HCT116 (cell line): ENCODE measurements around the gene SYCP3. TPM values are rescaled to one million over a fixed set of nuclear protein-coding genes. Genes with fewer than 3 reads are reported as not detected.

ENCODE experiments used
- ATAC-seq: fragments of 200-7000 bp; cut with Tn5 transposase; 2 replicates; pipeline ENCODE4 v1.9.1; 2020; ENCODE audit warnings: mild to moderate bottlenecking, moderate library complexity
- BruUV-seq: library from RNA; stranded (reverse); fragments of 400-500 nt; replicated peaks from 2 replicates; lab custom pipeline; 2021; lab: Mats Ljungman, UMichigan
- CTCF ChIA-PET: fragments of 300-600 bp; sonication (Branson Sonifier 250); formaldehyde crosslinking; loops from one replicate; lab custom pipeline; 2021; ENCODE audit warnings: antibody characterized with exemption; lab: Charles Lee
- POLR2A ChIA-PET: fragments of 300-600, 350-600 bp; sonication (Branson Sonifier 250); formaldehyde crosslinking; loops from one replicate; lab custom pipeline; 2021; ENCODE audit warnings: antibody characterized with exemption; lab: Charles Lee
- RAD21 ChIA-PET, 2 experiments: fragments of 300-600 bp; sonication (Branson Sonifier 250); formaldehyde crosslinking; loops; one replicate each; lab custom pipeline; 2023; ENCODE audit warnings: low total read pairs in 2 of 2; ENCODE audit not compliant: uncharacterized antibody in 2 of 2, unreplicated experiment in 2 of 2, low non-redundant PET in 1 of 2; lab: Charles Lee
- DNase-seq: peaks from one replicate; pipeline ENCODE4 v3.0.0-alpha.2; 2010; ENCODE audit warnings: low read depth, low spot score
- H2AFZ ChIP-seq: fragments of 200-600 bp; shearing (Covaris generic), sonication (generic); 2 replicates; pipeline ENCODE4 v1.6.1; 2017; ENCODE audit warnings: low read depth, mixed run types, mixed read lengths, antibody characterized with exemption, low read length; ENCODE audit not compliant: poor library complexity, severe bottlenecking
- H3K27ac ChIP-seq: 2 replicates; pipeline ENCODE4 v1.5.1; 2012; ENCODE audit warnings: low read depth, low read length
- H3K27me3 ChIP-seq: fragments of 200-600 bp; sonication (generic); 2 replicates; pipeline ENCODE4 v1.6.1; 2016; ENCODE audit warnings: mixed run types, low read length, mixed read lengths; ENCODE audit not compliant: insufficient read depth
- H3K36me3 ChIP-seq, 2 experiments: fragments of 200-500 bp in 1 of 2; fragments of 200-600 bp in 1 of 2; sonication (Bioruptor generic) in 1 of 2; sonication (generic) in 1 of 2; 2 replicates each; pipeline versions ENCODE4 v1.5.1 to v1.6.1; 2014 to 2016; ENCODE audit warnings: low read length in 2 of 2, inconsistent platforms in 1 of 2, mixed read lengths in 1 of 2, mixed run types in 1 of 2; ENCODE audit not compliant: insufficient read depth in 2 of 2, control insufficient read depth in 1 of 2
- H3K4me1 ChIP-seq, 2 experiments: fragments of 200-600 bp in 1 of 2; sonication (generic) in 1 of 2; 2 replicates each; pipeline versions ENCODE4 v1.5.1 to v1.6.1; 2012 to 2017; ENCODE audit warnings: low read length in 2 of 2, inconsistent platforms in 1 of 2, mild to moderate bottlenecking in 1 of 2, mixed read lengths in 1 of 2, mixed run types in 1 of 2, moderate library complexity in 1 of 2; ENCODE audit not compliant: insufficient read depth in 2 of 2, control insufficient read depth in 1 of 2
- H3K4me2 ChIP-seq: fragments of 200-600 bp; sonication (generic); 2 replicates; pipeline ENCODE4 v1.6.1; 2017; ENCODE audit warnings: mixed run types, low read length, mixed read lengths
- H3K4me3 ChIP-seq, 2 experiments: fragments of 200-600 bp in 1 of 2; sonication (generic) in 1 of 2; replicated peaks in 1 of 2; 2 replicates each; pipeline ENCODE4 v1.5.1; 2011 to 2016; ENCODE audit warnings: low read length in 2 of 2, control low read depth in 1 of 2, low read depth in 1 of 2, mild to moderate bottlenecking in 1 of 2, mixed read lengths in 1 of 2, mixed run types in 1 of 2
- H3K79me2 ChIP-seq: fragments of 200-600 bp; sonication (generic); 2 replicates; pipeline ENCODE4 v1.6.1; 2017; ENCODE audit warnings: mild to moderate bottlenecking, mixed run types, low read length, moderate library complexity, mixed read lengths; ENCODE audit not compliant: insufficient read depth
- H3K9ac ChIP-seq: fragments of 200-600 bp; sonication (generic); 2 replicates; pipeline ENCODE4 v1.6.1; 2016; ENCODE audit warnings: low read length, mixed read lengths
- H3K9me2 ChIP-seq: fragments of 200-600 bp; sonication (generic), shearing (Covaris generic); 2 replicates; pipeline ENCODE4 v1.6.1; 2017; ENCODE audit warnings: mixed run types, mild to moderate bottlenecking, moderate library complexity; ENCODE audit not compliant: insufficient read depth
- H3K9me3 ChIP-seq, 2 experiments: fragments of 200-500 bp in 1 of 2; fragments of 200-600 bp in 1 of 2; sonication (Bioruptor generic) in 1 of 2; sonication (generic) in 1 of 2; 2 replicates each; pipeline ENCODE4 v1.6.1; 2014 to 2017; ENCODE audit warnings: low read length in 2 of 2, mixed read lengths in 2 of 2, inconsistent platforms in 1 of 2, low read depth in 1 of 2, mild to moderate bottlenecking in 1 of 2, mixed run types in 1 of 2, moderate library complexity in 1 of 2; ENCODE audit not compliant: control insufficient read depth in 1 of 2, insufficient read depth in 1 of 2
- H4K20me1 ChIP-seq: fragments of 200-600 bp; sonication (generic), shearing (Covaris generic); 2 replicates; pipeline ENCODE4 v1.6.1; 2017; ENCODE audit warnings: mixed run types, mild to moderate bottlenecking, moderate library complexity; ENCODE audit not compliant: insufficient read depth
- CBX3 ChIP-seq: IDR thresholded peaks from 2 replicates; pipeline ENCODE4 v1.6.1; 2012; ENCODE audit warnings: low read depth
- EGR1 ChIP-seq: IDR thresholded peaks from 2 replicates; pipeline ENCODE4 v1.6.1; 2012; ENCODE audit warnings: low read depth
- ELF1 ChIP-seq: IDR thresholded peaks from 2 replicates; pipeline ENCODE4 v1.6.1; 2012; ENCODE audit warnings: low read depth, borderline replicate concordance
- EZH2 ChIP-seq: fragments of 200-600 bp; sonication (generic); IDR thresholded peaks from 2 replicates; pipeline ENCODE4 v1.6.1; 2017; ENCODE audit warnings: antibody characterized with exemption, mixed run types
- EZH2phosphoT487 ChIP-seq: fragments of 200-600 bp; IDR thresholded peaks from 2 replicates; pipeline ENCODE4 v1.6.1; 2018; ENCODE audit warnings: antibody characterized with exemption, borderline replicate concordance
- FOSL1 ChIP-seq: IDR thresholded peaks from 2 replicates; pipeline ENCODE4 v1.6.1; 2012; ENCODE audit warnings: low read depth
- RAD21 ChIP-seq: IDR thresholded peaks from 2 replicates; pipeline ENCODE4 v1.6.1; 2012; ENCODE audit warnings: low read depth, mild to moderate bottlenecking
- SP1 ChIP-seq: IDR thresholded peaks from 2 replicates; pipeline ENCODE4 v1.6.1; 2012; ENCODE audit warnings: low read depth
- SRF ChIP-seq: IDR thresholded peaks from 2 replicates; pipeline ENCODE4 v1.6.1; 2012; ENCODE audit warnings: low read depth
- TCF7L2 ChIP-seq: IDR thresholded peaks from 2 replicates; pipeline ENCODE4 v1.7.0; 2011; ENCODE audit warnings: borderline replicate concordance, inconsistent platforms; ENCODE audit not compliant: insufficient read depth, insufficient read length; ENCODE audit errors: extremely low read depth
- YY1 ChIP-seq: IDR thresholded peaks from 2 replicates; pipeline ENCODE4 v1.6.1; 2011; ENCODE audit warnings: low read length, low read depth, moderate library complexity, mild to moderate bottlenecking; ENCODE audit not compliant: insufficient replicate concordance; ENCODE audit errors: extremely low read depth
- ZFX ChIP-seq: fragments of 450-650 bp; IDR thresholded peaks from 2 replicates; pipeline ENCODE4 v1.6.1; 2017
- intact Hi-C: fragments of 100-400 bp; cut with micrococcal nuclease; formaldehyde crosslinking; loops from 2 replicates; pipeline ENCODE4 v1.10.0; 2022
- total RNA-seq: library from RNA; stranded (reverse); gene quantifications from one replicate; pipeline ENCODE4 v1.2.1, GENCODE V29; 2021; ENCODE audit not compliant: unreplicated experiment
- TF ChIP-seq, protein P1 (sequence below), 3 experiments: fragments of 200-600 bp in 1 of 3; sonication (generic) in 1 of 3; IDR thresholded peaks in 2 of 3; conservative IDR thresholded peaks in 1 of 3; 2 replicates each; pipeline ENCODE4 v1.5.1; 2012 to 2017; ENCODE audit warnings: low read depth in 2 of 3, low read length in 2 of 3, antibody characterized with exemption in 1 of 3, borderline replicate concordance in 1 of 3, control low read depth in 1 of 3, mild to moderate bottlenecking in 1 of 3, mixed read lengths in 1 of 3, mixed run types in 1 of 3, moderate library complexity in 1 of 3; ENCODE audit not compliant: insufficient read depth in 1 of 3
- TF ChIP-seq, protein P2 (sequence below): IDR thresholded peaks from 2 replicates; pipeline ENCODE4 v1.6.1; 2011; ENCODE audit warnings: mild to moderate bottlenecking, low read length, moderate library complexity; ENCODE audit not compliant: insufficient replicate concordance; ENCODE audit errors: extremely low read depth
- TF ChIP-seq, protein P3 (sequence below): IDR thresholded peaks from 2 replicates; pipeline ENCODE4 v1.6.1; 2012

Gene SYCP3
- total RNA-seq, 1 experiment from 2014 or later, result not detected

DNA sequence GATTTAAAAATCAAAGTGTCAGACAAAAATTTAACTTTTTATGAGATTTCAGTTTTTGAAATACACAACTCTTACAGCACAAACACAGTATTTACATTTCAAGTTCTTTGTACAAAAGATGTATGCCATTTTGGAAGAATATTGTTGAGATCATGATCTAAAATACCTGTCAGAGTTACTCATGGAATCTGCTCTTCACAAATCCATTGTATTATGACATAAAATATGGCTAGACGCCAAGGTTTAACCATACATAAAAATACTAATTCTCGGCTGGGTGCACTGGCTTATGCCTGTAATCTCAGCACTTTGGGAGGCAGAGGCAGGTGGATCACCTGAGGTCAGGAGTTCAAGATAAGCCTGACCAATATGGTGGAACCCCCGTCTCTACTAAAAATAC, 6.2 kb upstream of the SYCP3 start:
- no peak for TF ChIP-seq TCF7L2
- no peak for TF ChIP-seq EZH2phosphoT487
- TF ChIP-seq SRF, result no peak
- TF ChIP-seq EGR1, result no peak
- TF ChIP-seq YY1, result no peak
- no peak for TF ChIP-seq RAD21
- TF ChIP-seq, protein P1, sequence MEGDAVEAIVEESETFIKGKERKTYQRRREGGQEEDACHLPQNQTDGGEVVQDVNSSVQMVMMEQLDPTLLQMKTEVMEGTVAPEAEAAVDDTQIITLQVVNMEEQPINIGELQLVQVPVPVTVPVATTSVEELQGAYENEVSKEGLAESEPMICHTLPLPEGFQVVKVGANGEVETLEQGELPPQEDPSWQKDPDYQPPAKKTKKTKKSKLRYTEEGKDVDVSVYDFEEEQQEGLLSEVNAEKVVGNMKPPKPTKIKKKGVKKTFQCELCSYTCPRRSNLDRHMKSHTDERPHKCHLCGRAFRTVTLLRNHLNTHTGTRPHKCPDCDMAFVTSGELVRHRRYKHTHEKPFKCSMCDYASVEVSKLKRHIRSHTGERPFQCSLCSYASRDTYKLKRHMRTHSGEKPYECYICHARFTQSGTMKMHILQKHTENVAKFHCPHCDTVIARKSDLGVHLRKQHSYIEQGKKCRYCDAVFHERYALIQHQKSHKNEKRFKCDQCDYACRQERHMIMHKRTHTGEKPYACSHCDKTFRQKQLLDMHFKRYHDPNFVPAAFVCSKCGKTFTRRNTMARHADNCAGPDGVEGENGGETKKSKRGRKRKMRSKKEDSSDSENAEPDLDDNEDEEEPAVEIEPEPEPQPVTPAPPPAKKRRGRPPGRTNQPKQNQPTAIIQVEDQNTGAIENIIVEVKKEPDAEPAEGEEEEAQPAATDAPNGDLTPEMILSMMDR (IDR thresholded peaks at IDR 0.05 in 2 of 3, conservative IDR thresholded peaks at IDR 0.05 in 1 of 3; ENCODE audit: borderline replicate concordance in 1 of 3, insufficient read depth in 1 of 3, low read depth in 2 of 3, low read length in 2 of 3), result no peak
- TF ChIP-seq ELF1, result no peak
- TF ChIP-seq EZH2, result no peak
- TF ChIP-seq, protein P2, sequence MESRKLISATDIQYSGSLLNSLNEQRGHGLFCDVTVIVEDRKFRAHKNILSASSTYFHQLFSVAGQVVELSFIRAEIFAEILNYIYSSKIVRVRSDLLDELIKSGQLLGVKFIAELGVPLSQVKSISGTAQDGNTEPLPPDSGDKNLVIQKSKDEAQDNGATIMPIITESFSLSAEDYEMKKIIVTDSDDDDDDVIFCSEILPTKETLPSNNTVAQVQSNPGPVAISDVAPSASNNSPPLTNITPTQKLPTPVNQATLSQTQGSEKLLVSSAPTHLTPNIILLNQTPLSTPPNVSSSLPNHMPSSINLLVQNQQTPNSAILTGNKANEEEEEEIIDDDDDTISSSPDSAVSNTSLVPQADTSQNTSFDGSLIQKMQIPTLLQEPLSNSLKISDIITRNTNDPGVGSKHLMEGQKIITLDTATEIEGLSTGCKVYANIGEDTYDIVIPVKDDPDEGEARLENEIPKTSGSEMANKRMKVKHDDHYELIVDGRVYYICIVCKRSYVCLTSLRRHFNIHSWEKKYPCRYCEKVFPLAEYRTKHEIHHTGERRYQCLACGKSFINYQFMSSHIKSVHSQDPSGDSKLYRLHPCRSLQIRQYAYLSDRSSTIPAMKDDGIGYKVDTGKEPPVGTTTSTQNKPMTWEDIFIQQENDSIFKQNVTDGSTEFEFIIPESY, result no peak
- TF ChIP-seq, protein P3, sequence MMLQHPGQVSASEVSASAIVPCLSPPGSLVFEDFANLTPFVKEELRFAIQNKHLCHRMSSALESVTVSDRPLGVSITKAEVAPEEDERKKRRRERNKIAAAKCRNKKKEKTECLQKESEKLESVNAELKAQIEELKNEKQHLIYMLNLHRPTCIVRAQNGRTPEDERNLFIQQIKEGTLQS, result no peak
- no peak for TF ChIP-seq ZFX
- TF ChIP-seq CBX3, result no peak
- no peak for TF ChIP-seq SP1
- no peak for TF ChIP-seq FOSL1
- Histone ChIP-seq H3K9me3 (no peaks in the 10 kb centered on the region), H3K27ac (no peak overlapping the region), H3K4me1 (no peaks in the 10 kb centered on the region), H2AFZ (no peak overlapping the region), H3K79me2 (no peaks in the 10 kb centered on the region), H3K9me2 (no peaks in the 10 kb centered on the region), H3K4me2 (no peak overlapping the region), H3K4me3 (no peak overlapping the region), H3K9ac (no peak overlapping the region), H4K20me1 (no peaks in the 10 kb centered on the region), H3K36me3 (peaks cover 2 to 6% of the 10 kb centered on the region in 2 experiments; a peak in 2 of 4 replicates), H3K27me3 (no peaks in the 10 kb centered on the region)
- DNase-seq (no peak), ATAC-seq (no peak)
- ChIA-PET RAD21 (no interaction called here), CTCF (interaction anchor here (3.1 kb wide), 1 partner anchor 14 kb away, joined by 10 read pairs; no protein-coding TSS in a partner anchor), POLR2A (no interaction called here)
- BruUV-seq, result no TSS peak
- intact Hi-C loops, result no loop called here
